Measurements from ENCODE around the gene MCAM.

MCAM gene

DNA sequence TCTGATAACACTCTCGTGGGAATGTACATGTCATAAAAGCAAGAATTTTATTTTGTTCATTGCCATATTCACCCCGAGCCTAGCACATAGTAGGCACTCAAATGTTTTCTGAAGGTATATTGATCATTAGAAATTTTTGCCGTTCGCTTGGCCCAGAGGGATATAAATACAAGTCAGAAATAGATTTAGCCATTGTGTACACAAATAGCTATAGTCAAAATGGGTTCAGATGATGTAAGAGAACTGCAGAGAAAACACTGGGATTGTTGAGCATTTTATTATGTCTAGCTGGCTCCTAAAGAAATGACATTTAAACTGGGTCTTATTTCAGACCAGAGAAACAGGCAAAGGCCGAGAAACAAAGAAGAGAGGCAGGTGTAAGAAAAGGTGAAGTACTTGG lies 49.3 kb downstream of the MCAM start:
- DNase-seq (ENCODE audit: low read depth in 3 of 3, low spot score in 1 of 3) = no peak

DNA sequence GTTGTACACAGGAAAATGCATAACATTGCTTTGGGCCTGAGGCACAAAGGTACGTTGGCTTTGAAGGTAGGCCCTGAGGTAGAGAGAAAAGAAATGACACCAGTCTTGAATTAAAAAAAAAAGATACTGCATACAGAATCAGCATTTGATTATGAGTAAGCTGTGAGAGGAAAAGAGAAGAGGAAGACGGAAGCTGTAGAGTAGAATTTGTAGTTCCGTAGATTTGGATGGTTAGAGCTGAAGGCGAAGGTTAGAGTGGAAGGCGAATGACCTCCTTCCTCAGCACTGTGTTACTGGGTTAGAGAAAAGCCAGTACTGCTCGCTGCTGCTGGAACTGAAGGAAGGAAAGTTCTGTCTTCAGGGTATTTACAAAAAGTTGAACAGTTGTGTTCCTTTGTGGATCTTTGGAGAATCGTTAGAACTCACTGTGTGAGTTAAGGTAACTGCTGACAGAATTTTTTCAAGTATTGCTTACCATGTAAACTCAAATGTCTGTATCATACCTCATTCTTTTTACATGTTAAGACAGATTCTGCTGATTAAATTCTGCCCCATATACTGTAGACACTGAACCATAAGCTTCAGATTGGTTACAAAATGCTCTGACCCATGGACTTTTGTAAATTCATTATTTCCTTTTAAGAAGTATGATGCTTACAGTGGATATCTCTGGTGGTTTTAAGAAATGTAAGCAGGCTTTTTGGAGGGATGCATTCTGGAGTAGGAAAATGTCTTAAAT lies 50.2 kb downstream of the MCAM start:
- DNase-seq (ENCODE audit: low read depth in 3 of 3, low spot score in 1 of 3) = no peak

DNA sequence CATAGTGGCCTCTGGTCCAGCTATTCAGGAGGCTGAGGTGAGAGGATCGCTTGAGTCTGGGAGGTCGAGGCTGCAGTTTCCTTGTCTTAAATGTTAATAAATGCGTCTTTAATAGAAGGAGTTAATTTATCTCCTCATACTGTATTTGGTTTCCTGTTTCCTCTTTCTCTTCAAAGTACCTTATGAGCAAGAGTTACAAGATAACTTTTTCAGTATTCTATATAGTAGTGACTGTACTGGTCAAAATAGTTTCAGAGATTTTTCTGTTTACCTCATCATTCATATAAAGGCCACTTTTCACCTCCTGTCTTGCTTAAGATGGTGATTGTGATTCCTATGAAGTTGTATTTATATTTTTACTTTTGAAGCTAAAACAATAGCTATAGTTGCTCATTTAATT lies 50.9 kb downstream of the MCAM start:
- no peak for DNase-seq (ENCODE audit: low read depth in 3 of 3, low spot score in 1 of 3)

DNA sequence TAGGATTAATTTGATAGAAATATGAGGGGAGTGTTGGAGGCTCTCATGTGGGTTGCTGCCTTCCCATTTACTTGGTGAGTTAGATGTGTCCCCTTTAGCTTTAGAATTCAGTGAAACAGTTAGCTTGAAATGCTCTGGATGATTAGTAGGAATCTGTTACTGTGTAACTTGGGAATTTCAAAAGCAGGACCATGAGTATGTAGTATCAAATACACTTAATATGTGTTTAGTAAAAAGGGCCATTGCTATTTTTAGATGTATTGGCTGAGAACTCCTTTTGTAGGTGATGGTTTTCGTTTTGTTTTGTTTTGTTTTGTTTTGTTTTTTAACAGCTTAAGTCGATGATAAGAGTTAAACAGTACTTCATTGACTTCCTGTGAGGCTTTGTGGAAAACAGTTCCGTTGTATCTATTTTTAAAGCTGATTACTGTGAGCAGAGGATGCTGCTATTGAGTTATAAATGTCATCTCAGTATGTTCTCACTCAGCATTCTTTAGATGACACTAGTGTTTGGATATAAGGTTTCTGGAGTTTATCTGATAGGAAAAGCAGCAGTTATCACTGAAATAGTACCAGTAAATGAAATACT lies 53.5 kb downstream of the MCAM start:
- DNase-seq (ENCODE audit: low read depth in 3 of 3, low spot score in 1 of 3) = no peak

DNA sequence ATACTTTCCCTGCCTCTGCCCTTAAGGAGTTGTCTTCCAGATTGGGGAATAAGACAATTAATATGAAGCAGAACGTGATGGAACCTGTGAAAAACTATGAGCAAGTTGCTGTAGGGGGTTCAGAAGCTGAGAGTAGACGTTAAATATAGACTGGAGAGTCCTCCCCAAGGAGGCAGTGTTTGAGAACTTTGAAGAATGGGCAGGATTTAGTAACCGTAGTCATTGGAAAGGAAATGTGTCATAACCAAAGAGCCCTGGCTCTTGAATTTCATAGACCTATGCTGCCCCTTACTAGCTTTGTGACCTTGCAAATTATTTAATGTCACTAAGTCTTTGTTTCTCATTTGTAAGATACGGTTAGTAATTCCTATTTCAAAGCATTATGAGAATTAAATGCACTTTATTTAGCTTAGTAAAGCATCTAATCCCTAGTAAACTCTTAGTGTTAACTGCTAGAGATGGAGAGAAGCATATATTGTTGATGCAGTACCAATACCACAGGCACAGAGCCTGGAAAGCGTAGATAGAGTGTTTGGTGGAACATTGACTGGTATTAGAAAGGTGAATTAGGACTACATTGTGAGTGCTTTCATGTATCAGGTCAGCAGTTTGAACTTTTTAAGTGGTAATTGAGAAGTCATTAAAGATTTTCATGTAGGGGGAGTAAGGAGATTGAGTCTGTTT lies 54.1 kb downstream of the MCAM start:
- no peak for DNase-seq (ENCODE audit: low read depth in 3 of 3, low spot score in 1 of 3)

DNA sequence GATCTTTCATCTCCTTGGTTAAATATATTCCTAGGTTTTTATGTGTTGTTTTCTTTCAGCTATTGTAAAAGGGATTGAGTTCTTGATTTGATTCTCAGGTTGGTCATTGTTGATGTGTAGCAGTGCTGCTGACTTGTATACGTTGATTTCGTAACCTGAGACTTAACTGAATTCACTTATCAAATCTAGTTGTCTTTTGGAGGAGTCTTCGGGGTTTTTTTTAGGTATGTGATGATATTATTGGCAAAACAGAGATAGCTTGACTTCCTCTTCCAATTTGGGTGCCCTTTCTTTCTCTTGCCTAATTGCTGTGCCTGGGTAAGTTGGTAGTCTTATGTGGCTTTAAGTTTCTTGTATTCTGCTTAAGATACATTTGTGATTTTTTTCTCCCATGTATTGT lies 57.9 kb downstream of the MCAM start:
- no peak for DNase-seq (ENCODE audit: low read depth in 3 of 3, low spot score in 1 of 3)

All from stimulated activated CD4-positive, alpha-beta T cell treated with anti-CD3 and anti-CD28 coated beads, TNF-alpha, amount 100 ng/mL, for 1 hour (primary cell).